ENCODE results near the gene ZKSCAN4.
A peak's percentile ranks its signal among the peaks of the same experiment; 100 is the strongest.

The ZKSCAN4 gene

GRCh38 chr6:28251661-28252008, 434 bp downstream of the ZKSCAN4 start:
- no peak for TF ChIP-seq CTCF (IDR thresholded peaks at IDR 0.05; ENCODE audit: low read depth, low read length)
- DNase-seq (ENCODE audit: low read depth, low spot score) = no peak
- in situ Hi-C loops (cut with HindIII; ENCODE audit: low sequenced_read_pairs) = no loop called here
- H3K4me3 ChIP-seq (ENCODE audit: low read depth, low read length) = peak overlapping the region; percentile 87

GRCh38 chr6:28250747-28251146, 1.3 kb downstream of the ZKSCAN4 start:
- TF ChIP-seq CTCF (IDR thresholded peaks at IDR 0.05; ENCODE audit: low read depth, low read length) = no peak
- no peak for DNase-seq (ENCODE audit: low read depth, low spot score)
- H3K4me3 ChIP-seq (ENCODE audit: low read depth, low read length) = peak overlapping the region; percentile 87
- in situ Hi-C loops (cut with HindIII; ENCODE audit: low sequenced_read_pairs) = no loop called here

- no peak for DNase-seq (ENCODE audit: low read depth, low spot score)
- TF ChIP-seq CTCF (IDR thresholded peaks at IDR 0.05; ENCODE audit: low read depth, low read length) = no peak
- H3K4me3 ChIP-seq (ENCODE audit: low read depth, low read length) = no peak overlapping the region
- in situ Hi-C loops (cut with HindIII; ENCODE audit: low sequenced_read_pairs) = no loop called here
Measured at GRCh38 chr6:28248916-28249315, 3.2 kb downstream of the ZKSCAN4 start.

GRCh38 chr6:28245206-28245941, 6.7 kb downstream of the ZKSCAN4 start:
- DNase-seq (ENCODE audit: low read depth, low spot score) = no peak
- H3K4me3 ChIP-seq (ENCODE audit: low read depth, low read length) = no peak overlapping the region
- in situ Hi-C loops (cut with HindIII; ENCODE audit: low sequenced_read_pairs) = no loop called here
- TF ChIP-seq CTCF (IDR thresholded peaks at IDR 0.05; ENCODE audit: low read depth, low read length) = no peak

GRCh38 chr6:28243946-28244345, 8.1 kb downstream of the ZKSCAN4 start:
- in situ Hi-C loops (cut with HindIII; ENCODE audit: low sequenced_read_pairs) = no loop called here
- no peak for DNase-seq (ENCODE audit: low read depth, low spot score)
- TF ChIP-seq CTCF (IDR thresholded peaks at IDR 0.05; ENCODE audit: low read depth, low read length) = no peak
- H3K4me3 ChIP-seq (ENCODE audit: low read depth, low read length) = no peak overlapping the region

- no peak for TF ChIP-seq CTCF (IDR thresholded peaks at IDR 0.05; ENCODE audit: low read depth, low read length)
- in situ Hi-C loops (cut with HindIII; ENCODE audit: low sequenced_read_pairs) = no loop called here
- no peak overlapping the region for H3K4me3 ChIP-seq (ENCODE audit: low read depth, low read length)
- no peak for DNase-seq (ENCODE audit: low read depth, low spot score)
Measured at GRCh38 chr6:28240471-28240870, 11.6 kb downstream of the ZKSCAN4 start.

Measured in astrocyte of the spinal cord (primary cell).